Activated CD4-positive, alpha-beta T cell treated with anti-CD3 and anti-CD28 coated beads, Interleukin-2, amount 50 U/mL, for 4 hours (primary cell): Measurements from ENCODE around the gene CIAPIN1.

Experiments used
- DNase-seq, 2 experiments: peaks; one replicate each; pipeline ENCODE4 v3.0.0-alpha.2; 2020

Gene CIAPIN1

GRCh38 chr16:57381791-57382534 is 65.2 kb downstream of the CIAPIN1 start:
- DNase-seq, result no peak

GRCh38 chr16:57380671-57381462 is 66.3 kb downstream of the CIAPIN1 start:
- DNase-seq, result no peak

GRCh38 chr16:57379579-57379978 is 67.6 kb downstream of the CIAPIN1 start:
- no peak for DNase-seq
